GM19397 (cell line): Measurements from ENCODE around the gene IFIT3.
"Not testable (repeated sequence)": the region's sequence is repeated elsewhere in the genome, so short reads cannot be mapped to it uniquely, and the experiment has no call there.

Experiments
- ATAC-seq: cut with Tn5 transposase; IDR thresholded peaks from one replicate; pipeline ENCODE4 v1.9.1; 2021; ENCODE audit warnings: mild to moderate bottlenecking, moderate library complexity; ENCODE audit not compliant: unreplicated experiment

The IFIT3 gene

GRCh38 chr10:89303161-89303560 lies 24.6 kb upstream of the IFIT3 start:
- no peak for ATAC-seq

- ATAC-seq = no peak
Measured at GRCh38 chr10:89304026-89304425, 23.8 kb upstream of the IFIT3 start.

- no peak for ATAC-seq
Measured at GRCh38 chr10:89304446-89304845, 23.4 kb upstream of the IFIT3 start.

GRCh38 chr10:89304925-89305324 lies 22.9 kb upstream of the IFIT3 start:
- ATAC-seq = no peak

- ATAC-seq = no peak
Measured at GRCh38 chr10:89305766-89306433, 21.9 kb upstream of the IFIT3 start.

GRCh38 chr10:89306434-89307268 lies 21.1 kb upstream of the IFIT3 start:
- ATAC-seq = no peak

- no peak for ATAC-seq
Measured at GRCh38 chr10:89307269-89307577, 20.6 kb upstream of the IFIT3 start.

- ATAC-seq = no peak
Measured at GRCh38 chr10:89308266-89308665, 19.5 kb upstream of the IFIT3 start.

GRCh38 chr10:89308736-89309135 lies 19.1 kb upstream of the IFIT3 start:
- ATAC-seq = no peak

GRCh38 chr10:89309156-89310055 lies 18.4 kb upstream of the IFIT3 start:
- ATAC-seq = no peak

- no peak for ATAC-seq
Measured at GRCh38 chr10:89310056-89310893, 17.5 kb upstream of the IFIT3 start.

GRCh38 chr10:89312973-89313372 lies 14.8 kb upstream of the IFIT3 start:
- no peak for ATAC-seq

- ATAC-seq = no peak
Measured at GRCh38 chr10:89314676-89315075, 13.1 kb upstream of the IFIT3 start.

- not testable (repeated sequence) for ATAC-seq
Measured at GRCh38 chr10:89318047-89318446, 9.8 kb upstream of the IFIT3 start.

- not testable (repeated sequence) for ATAC-seq
Measured at GRCh38 chr10:89325081-89325480, 2.7 kb upstream of the IFIT3 start.

GRCh38 chr10:89325856-89326255 lies 1.9 kb upstream of the IFIT3 start:
- ATAC-seq = not testable (repeated sequence)

- ATAC-seq = no peak
Measured at GRCh38 chr10:89329151-89329550, 1.4 kb downstream of the IFIT3 start.

GRCh38 chr10:89330014-89330413 lies 2.2 kb downstream of the IFIT3 start:
- not testable (repeated sequence) for ATAC-seq

- ATAC-seq = no peak
Measured at GRCh38 chr10:89330537-89331212, 2.9 kb downstream of the IFIT3 start.
